HG03175 (cell line): ENCODE results near the gene ZFYVE21.
"Not testable (repeated sequence)": the region's sequence is repeated elsewhere in the genome, so short reads cannot be mapped to it uniquely, and the experiment has no call there.

ENCODE experiments used
- ATAC-seq: cut with Tn5 transposase; IDR thresholded peaks from one replicate; pipeline ENCODE4 v1.9.1; 2021; ENCODE audit warnings: mild to moderate bottlenecking, moderate library complexity; ENCODE audit not compliant: unreplicated experiment

ZFYVE21 gene

DNA sequence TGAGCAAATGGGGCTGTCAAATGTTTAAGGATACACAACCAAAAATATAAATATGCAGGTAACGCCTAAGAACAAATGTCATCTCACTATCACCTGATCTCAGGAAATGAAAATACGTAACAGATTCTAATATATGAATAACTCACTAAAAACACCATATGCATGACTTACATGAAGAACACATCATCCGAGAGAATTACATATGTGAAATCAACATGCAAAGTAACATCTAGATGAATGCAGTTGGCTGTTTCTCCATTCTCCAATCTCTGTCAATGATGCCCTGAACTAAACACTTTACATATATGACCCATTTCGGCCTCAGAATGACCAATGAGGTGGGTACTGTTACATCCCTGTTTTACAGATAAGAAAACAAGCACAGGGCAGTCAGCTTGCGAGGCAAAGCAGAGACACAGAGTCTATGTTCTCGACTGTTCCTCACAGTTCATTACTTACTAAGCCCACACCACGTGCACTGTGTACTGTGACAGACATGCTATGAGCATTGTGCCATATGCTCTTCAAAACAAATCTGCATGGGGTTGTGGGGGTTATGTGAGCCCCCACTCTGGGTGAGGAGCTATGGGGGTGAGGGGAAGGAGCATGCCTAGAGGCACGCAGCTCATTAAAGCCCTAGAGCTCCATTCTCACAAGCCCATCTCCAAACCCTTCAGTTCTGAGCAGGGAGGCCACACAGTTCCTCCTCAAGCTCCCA is 42.6 kb downstream of the ZFYVE21 start:
- ATAC-seq = no peak

DNA sequence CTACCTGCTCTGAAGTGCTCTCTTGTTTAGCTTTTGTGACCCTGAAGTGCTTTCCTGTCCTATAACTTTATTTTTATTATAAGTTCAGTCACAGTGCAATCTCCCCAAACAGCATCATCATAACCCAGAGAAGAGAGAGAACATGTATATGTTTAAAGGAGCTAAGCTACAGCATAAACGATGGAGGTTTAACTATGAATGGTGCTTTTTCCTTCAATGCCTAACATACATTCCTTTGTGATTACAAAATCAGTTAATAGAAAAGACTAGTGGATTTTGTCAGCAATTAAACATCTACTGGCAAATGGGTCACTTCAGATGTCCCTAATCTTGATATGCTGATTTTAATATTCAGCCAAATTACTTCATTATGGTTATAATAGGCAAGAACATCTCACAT is 46.4 kb downstream of the ZFYVE21 start:
- no peak for ATAC-seq

DNA sequence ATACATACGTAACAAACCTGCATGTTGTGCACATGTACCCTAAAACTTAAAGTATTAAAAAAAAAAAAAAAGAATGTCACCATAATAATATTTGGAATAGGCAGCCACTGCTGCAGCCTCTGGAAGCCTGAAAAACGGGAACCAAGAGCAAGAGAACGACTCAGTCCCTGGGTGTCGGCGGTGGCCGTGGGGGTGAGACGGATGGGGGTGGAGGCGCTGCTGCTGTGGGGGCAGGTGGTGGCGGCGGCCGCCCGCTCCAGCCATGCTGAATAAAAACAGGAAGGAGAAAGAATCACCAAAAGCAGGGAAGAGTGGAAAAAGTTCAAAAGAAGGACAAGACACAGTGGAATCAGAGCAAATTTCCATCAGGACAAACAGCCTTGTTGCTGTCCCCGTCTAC is 46.9 kb downstream of the ZFYVE21 start:
- no peak for ATAC-seq

DNA sequence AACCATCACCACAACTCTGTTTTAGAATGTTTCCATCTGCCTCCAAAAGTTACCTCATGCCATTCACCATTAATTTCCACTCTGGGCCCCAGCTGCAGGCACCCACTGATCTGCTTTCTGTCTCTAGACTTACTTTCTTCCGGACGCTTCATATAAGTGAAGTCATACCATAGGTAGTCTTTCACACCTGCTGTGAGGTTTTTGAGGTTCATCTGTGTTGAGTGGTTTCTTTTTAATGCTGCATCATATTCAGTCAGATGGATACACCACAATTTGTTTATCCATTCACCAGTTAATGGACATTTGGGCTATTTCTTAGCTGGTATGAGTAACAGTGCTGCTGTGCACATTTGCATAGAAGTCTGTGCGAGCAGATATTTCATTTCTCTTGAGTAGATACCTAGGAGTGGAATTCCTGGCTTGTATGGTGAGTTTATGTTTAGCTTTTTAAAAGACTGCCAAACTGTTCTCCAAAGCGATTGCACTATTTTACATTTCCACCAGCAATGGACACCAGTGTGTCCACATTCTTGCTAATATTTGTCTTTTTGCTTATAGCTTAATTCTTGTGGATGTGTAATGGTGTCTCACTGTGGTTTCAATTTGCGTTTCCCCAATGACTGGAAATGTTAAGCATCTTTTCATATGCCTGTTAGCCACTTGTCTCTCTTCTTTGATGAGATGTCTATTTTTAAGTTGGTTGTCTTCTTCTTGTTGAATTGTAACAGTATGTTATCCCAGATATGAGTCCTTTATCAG is 48.3 kb downstream of the ZFYVE21 start:
- no peak for ATAC-seq

DNA sequence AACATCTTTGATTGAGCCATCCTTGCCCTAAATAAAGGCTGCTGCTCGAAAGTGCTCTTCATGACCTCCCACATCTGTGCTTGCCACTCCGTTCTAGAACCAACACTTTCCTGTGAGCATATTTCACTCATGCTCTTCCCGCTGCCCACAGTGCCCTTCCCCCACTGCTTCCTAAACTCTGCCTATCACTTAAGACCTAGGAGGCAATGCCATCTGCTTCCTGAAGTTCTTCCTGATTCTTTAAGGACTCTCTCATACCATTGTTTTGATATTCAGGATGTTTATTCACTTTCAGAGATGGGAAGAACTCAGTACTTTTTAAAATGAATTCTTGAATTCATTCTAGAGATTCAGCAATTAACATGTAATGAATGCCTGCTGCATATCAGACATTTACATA is 49.9 kb downstream of the ZFYVE21 start:
- no peak for ATAC-seq

DNA sequence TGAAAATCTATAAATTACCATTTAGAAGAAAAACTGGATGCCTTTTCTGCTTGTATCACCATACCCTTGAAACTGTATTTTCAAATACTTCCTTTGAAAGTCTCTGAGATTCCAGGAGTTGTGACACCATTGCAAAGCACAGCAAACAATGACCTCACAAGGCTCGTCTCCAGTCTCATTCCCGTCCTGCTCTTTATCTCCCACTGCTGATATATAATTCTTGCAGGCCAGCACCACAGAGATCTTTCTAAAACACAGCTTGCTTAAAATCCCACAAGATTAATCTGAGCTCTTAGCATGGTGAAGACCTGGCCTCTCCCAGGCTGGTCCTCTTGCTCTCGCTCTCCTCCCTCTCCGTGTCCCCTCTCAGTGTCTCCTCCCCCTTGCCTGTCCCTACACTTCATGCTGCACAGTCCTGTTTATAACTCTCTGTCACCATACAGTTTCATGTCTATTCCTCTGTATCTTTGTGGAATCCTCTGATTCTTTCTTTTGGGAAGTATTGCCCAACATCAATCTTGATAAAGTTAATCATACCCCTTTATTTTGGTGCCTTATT is 51.8 kb downstream of the ZFYVE21 start:
- ATAC-seq = no peak

DNA sequence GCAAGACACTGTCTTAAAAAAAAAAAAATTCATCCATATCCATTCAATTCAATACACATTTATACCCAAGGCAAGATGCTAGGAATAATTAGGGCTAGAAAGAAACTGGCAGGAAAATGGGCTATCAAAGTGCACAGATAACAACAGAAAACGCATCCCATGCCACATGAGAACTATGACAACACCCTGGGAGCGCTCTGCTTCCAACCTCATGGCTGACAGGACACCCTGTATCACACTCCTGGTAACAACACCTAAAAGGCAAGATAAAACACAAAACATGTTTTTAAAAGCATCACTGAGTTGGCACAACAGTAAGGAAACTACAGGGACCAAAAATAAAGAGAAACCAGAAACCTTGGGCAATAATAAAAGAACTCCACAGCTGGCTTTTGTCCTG is 54.9 kb downstream of the ZFYVE21 start:
- ATAC-seq = no peak

DNA sequence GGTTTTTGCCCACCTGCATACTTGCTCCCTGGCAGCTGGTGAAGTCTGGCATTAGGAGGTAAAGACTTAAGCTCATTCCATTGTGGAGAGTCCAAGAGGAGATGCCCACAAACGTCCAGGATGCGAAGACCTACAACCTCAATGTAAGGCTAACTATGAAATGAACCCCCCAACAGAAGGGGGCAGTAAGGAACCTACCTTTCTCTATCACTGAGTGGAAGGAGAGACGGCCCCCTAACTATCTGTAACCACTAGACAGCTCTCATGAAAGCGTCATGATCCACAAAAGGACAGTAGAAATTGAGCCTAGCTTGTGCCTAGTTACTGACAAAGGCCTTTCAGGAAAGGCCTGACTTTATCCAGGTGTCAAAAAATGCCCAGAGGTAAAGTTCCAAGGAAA is 55.3 kb downstream of the ZFYVE21 start:
- no peak for ATAC-seq

DNA sequence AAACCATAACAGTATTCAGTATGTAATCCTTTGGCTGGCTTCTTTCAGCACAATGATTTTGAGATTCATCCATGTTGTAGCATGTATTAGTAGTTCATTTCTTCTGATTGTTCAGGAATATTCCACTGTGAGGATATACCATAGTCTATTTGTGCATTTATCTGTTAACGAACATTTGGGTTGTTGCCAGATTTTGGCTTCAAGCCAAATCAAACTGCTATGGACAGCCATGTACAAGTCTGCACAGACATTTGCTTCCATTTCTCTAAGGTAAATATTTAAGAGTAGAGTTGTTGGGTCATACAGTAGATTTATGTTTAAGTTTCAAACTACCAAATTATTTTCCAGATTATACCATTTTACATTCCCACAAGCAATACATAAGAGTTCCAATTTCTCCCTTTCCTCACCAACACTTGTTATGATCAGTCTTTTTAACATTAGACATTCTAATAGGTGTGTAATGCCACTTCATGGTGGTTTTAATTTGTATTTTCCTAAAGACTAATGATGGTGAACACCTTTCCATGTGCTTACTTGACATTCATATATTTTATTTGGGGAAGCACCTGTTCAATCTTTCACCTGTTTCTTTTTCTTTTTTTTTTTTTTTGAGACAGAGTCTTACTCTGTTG is 56.6 kb downstream of the ZFYVE21 start:
- no peak for ATAC-seq

DNA sequence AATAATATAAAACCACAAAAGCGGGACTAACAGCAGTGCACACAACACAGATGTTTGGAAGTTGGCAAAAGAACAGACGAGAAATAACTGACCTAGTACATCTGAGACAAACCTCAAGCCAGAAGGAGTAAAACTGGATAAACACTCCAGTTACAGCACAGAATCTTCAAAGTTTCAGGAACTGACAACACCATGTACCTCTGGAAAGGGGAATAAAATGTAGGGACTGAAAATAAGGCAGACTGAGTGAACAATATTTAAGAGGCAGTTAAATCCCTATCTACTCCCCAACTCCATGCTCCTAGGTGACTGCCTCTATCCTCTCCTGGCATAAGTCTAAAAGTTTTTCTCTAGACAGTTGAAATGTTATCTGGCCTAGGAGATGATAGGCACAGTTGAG is 57.9 kb downstream of the ZFYVE21 start:
- ATAC-seq = no peak

DNA sequence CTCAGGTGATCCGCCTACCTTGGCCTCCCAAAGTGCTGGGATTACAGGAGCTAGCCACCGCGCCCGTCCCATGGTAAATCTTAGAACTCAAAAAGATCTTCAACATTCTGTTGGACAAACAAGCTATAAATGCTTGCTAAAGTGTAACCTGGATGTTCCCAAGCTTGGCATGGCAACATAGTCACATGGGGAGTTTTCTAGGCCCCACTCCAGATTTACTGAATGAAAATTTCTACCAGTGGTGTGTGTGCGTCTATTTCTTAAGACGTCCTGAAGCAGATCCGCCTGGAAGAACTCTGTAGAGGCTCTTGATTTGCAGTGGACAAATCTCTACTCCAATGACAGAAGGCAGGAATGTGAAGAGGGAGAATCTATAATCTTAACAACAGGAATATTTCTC is 59.9 kb downstream of the ZFYVE21 start:
- no peak for ATAC-seq

DNA sequence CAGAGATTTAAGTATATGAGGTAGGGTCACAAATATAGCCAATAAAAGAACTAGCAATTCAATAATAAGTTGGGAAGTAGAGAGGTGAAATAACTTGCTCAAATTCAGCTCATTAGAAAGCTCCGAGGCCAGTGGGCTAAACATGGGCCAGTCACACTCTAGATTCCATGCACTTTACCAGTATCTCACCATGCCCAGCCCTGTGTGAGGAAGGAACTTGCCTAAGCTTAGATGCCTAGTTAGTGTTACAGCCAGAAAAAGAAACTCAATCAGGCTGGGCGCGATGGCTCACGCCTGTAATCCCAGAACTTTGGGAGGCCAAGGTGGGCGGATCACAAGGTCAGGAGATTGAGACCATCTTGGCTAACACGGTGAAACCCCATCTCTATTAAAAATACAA is 60.7 kb downstream of the ZFYVE21 start:
- ATAC-seq = not testable (repeated sequence)

DNA sequence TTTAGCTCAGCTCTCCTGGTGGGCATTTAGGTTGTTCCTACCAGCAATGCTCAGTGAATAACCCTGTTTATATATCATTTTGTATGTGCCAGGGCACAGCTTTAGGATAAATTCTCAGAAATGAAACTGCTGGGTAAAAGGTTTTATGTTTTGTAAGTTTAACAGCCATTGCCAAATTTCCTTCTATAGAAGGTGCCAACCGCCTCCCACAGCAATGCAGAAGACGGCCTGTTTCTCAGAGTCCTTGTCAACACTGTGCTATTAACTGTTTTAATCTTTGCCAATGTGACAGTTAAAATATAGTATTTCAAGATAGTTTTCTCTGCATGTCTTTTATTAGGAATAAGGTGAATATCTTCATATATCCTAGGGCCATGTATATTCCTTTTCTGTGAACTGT is 66.8 kb downstream of the ZFYVE21 start:
- no peak for ATAC-seq
